Thyroid gland (tissue), 4 donors: ENCODE results near the gene GCNT2. TPM values are rescaled to one million over a fixed set of nuclear protein-coding genes. Genes with fewer than 3 reads are reported as not detected.
"Not testable (repeated sequence)": the region's sequence is repeated elsewhere in the genome, so short reads cannot be mapped to it uniquely, and the experiment has no call there.

Experiments
- DNase-seq, 2 donors: peaks; one replicate each; pipeline ENCODE4 v3.0.0-alpha.2; 2019
- H3K27ac ChIP-seq, 3 donors: fragments of 200-600 bp; sonication (generic); 1 replicate in 2 of 3; 2 replicates in 1 of 3; pipeline ENCODE4 v1.5.1; 2016 to 2019; ENCODE audit warnings: mild to moderate bottlenecking in 1 of 3, moderate library complexity in 1 of 3
- H3K27me3 ChIP-seq: fragments of 200-600 bp; sonication (generic); one replicate; pipeline ENCODE4 v1.5.1; 2019
- H3K36me3 ChIP-seq, 2 donors: fragments of 200-600 bp; sonication (generic); one replicate each; pipeline ENCODE4 v1.5.1; 2016 to 2019
- H3K4me1 ChIP-seq, 2 donors: fragments of 200-600 bp; sonication (generic); one replicate each; pipeline ENCODE4 v1.5.1; 2017 to 2019
- H3K4me3 ChIP-seq, 3 donors: fragments of 200-600 bp; sonication (generic); replicated peaks in 1 of 3; 1 replicate in 2 of 3; 2 replicates in 1 of 3; pipeline ENCODE4 v1.5.1; 2016; ENCODE audit warnings: mild to moderate bottlenecking in 1 of 3
- H3K9me3 ChIP-seq: fragments of 200-600 bp; sonication (generic); one replicate; pipeline ENCODE4 v1.5.1; 2017
- POLR2A ChIP-seq, 2 donors: fragments of 450-650 bp; IDR thresholded peaks; one replicate each; pipeline ENCODE4 v1.6.1; 2017; ENCODE audit warnings: antibody characterized with exemption in 2 of 2, mild to moderate bottlenecking in 2 of 2, moderate library complexity in 1 of 2
- WGBS, 2 donors: methylation state at CpG; one replicate each; pipeline ENCODE4 v1.1.5; 2017; 5-methylcytosine and 5-hydroxymethylcytosine counted together
- intact Hi-C: fragments of 100-400 bp; cut with DNase I; formaldehyde crosslinking; loops from one replicate; pipeline ENCODE4 v1.15.1; 2023
- total RNA-seq, 4 donors: library from RNA; depleted of rRNA; stranded (reverse); fragments of >200 nt; gene quantifications; one replicate each; pipeline ENCODE4 v1.2.3, GENCODE V29; 2016
- TF ChIP-seq, protein P1 (sequence below), 6 experiments: fragments of 200-600 bp in 3 of 6; fragments of 450-650 bp in 3 of 6; sonication (generic) in 3 of 6; IDR thresholded peaks; one replicate each; pipeline ENCODE4 v1.5.1; 2016 to 2019; ENCODE audit warnings: antibody characterized with exemption in 6 of 6, mild to moderate bottlenecking in 2 of 6, inconsistent platforms in 1 of 6, moderate library complexity in 1 of 6

GCNT2 gene
- total RNA-seq, 4 donors from 2014 or later = 4.0 to 9.8 (median 8.0) TPM

DNA sequence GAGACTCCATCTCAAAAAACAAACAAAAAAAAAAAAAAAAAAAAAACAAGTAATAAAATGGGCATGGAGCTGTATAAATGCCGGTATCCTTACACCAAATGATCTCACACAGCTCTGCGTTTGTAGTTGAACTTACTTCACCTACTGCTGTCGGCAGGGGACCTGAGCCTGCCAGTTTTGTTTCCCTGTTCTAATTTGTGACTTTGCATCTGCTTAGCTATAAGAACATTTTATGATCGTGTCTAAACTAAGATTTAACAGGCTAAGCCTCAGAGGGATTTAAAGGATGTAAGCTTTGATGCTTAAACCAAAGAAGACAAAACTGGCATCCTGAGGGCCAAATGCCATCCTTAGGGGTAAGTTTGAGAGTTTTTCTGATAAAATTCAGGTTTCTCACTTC is 58.7 kb downstream of the GCNT2 start:
- DNase-seq = no peak
- H3K9me3 ChIP-seq = no peaks in the 10 kb centered on the region
- TF ChIP-seq, protein P1, sequence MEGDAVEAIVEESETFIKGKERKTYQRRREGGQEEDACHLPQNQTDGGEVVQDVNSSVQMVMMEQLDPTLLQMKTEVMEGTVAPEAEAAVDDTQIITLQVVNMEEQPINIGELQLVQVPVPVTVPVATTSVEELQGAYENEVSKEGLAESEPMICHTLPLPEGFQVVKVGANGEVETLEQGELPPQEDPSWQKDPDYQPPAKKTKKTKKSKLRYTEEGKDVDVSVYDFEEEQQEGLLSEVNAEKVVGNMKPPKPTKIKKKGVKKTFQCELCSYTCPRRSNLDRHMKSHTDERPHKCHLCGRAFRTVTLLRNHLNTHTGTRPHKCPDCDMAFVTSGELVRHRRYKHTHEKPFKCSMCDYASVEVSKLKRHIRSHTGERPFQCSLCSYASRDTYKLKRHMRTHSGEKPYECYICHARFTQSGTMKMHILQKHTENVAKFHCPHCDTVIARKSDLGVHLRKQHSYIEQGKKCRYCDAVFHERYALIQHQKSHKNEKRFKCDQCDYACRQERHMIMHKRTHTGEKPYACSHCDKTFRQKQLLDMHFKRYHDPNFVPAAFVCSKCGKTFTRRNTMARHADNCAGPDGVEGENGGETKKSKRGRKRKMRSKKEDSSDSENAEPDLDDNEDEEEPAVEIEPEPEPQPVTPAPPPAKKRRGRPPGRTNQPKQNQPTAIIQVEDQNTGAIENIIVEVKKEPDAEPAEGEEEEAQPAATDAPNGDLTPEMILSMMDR (IDR thresholded peaks at IDR 0.05) = no peak
- no peak for TF ChIP-seq POLR2A (IDR thresholded peaks at IDR 0.05)
- H3K4me1 ChIP-seq = peaks cover 13 to 15% of the 10 kb centered on the region in 2 donors
- H3K4me3 ChIP-seq = no peak overlapping the region
- intact Hi-C loops = no loop called here
- no peak overlapping the region for H3K27ac ChIP-seq
- 81 to 87% methylated on average over 4 of the region's 4 CpGs for WGBS, 2 donors
- H3K36me3 ChIP-seq = no peaks in the 10 kb centered on the region
- no peaks in the 10 kb centered on the region for H3K27me3 ChIP-seq

DNA sequence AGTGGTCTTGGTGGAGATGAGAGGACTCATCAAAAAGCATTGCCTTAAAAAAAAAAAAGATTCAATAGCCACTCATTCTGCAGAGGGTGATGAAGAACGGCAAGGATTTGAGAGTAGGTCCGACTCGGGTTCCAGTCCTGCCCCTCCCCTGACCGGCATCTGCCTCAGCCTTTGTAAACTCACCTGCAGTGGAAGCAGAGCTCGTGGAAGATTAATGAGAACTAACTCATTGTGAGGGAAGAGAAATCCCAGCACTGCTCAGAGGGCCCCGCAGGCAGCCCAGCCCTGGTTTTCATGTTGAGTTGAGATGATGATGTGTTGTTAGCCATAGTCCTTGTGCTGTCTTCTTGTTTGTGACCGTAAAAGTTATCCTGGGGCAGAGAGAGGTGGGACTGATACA is 59.4 kb downstream of the GCNT2 start:
- intact Hi-C loops = no loop called here
- Histone ChIP-seq H3K27ac (no peak overlapping the region), H3K4me3 (no peak overlapping the region), H3K9me3 (no peaks in the 10 kb centered on the region), H3K4me1 (peaks cover 13 to 15% of the 10 kb centered on the region in 2 donors), H3K36me3 (no peaks in the 10 kb centered on the region), H3K27me3 (no peaks in the 10 kb centered on the region)
- no peak for TF ChIP-seq POLR2A (IDR thresholded peaks at IDR 0.05)
- TF ChIP-seq, protein P1 (IDR thresholded peaks at IDR 0.05) = no peak
- no peak for DNase-seq
- WGBS, 2 donors = 60% methylated on average over 7 of the region's 7 CpGs

DNA sequence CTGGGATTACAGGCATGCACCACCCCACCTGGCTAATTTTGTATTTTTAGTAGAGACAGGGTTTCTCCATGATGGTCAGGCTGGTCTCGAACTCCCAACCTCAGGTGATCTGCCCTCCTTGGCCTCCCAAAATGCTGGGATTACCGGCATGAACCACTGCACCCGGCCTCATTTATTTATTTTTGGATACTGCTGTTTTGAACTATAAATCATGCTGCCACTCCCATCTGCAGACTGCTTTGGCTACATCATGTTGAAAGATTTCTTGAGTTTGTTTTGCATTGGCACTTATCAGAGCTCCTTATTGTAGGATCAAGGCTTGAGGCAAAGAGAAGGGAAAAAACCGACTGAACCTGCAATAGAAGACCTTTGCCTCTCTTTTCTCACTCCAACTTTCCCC is 60.3 kb downstream of the GCNT2 start:
- intact Hi-C loops = not testable (repeated sequence)
- WGBS, 2 donors = 57 to 61% methylated on average over 4 of the region's 4 CpGs

DNA sequence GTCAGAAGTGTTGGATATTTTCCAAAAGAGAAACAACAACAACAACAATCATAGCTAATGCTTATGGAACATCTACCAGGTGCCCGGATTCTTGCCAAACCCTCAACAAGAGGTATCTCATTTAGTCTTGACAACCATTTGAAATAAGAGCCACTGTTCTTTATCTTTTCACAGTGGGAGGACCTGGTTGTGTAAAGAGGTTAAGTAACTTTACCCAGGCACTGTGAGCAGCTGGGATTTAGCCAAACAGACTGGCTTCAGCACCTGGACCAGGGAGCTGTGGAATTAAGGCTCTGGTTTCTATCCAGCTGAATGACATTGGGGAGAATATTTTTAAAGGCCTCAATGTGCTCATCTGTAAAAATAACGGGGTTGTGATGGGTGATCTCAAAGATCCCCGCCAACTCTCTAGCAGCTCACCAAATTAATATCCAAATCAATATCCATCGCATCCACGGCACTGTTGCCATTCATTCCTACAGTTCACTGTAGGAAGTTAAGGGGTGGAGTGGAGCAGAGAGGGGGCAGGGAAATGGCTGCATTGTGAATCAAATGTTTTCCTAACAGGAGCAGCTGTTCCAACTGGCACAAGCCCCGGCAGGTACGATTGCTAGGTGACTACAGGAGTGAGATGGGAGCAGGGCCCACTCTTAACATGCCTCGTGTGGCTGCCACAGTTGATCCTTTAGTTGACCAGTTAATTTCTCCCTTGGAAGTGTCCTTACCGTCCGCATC is 61.8 kb downstream of the GCNT2 start:
- Histone ChIP-seq H3K4me1 (peaks cover 19 to 20% of the 10 kb centered on the region in 2 donors), H3K36me3 (no peaks in the 10 kb centered on the region), H3K9me3 (no peaks in the 10 kb centered on the region), H3K27ac (no peak overlapping the region), H3K27me3 (no peaks in the 10 kb centered on the region), H3K4me3 (no peak overlapping the region)
- TF ChIP-seq, protein P1 (IDR thresholded peaks at IDR 0.05) = no peak
- no peak for TF ChIP-seq POLR2A (IDR thresholded peaks at IDR 0.05)
- DNase-seq = peak; percentile 78 to 86
- 24 to 37% methylated on average over 10 of the region's 10 CpGs for WGBS, 2 donors
- intact Hi-C loops = no loop called here

More for the DNA sequence above, 60.3 kb downstream of the GCNT2 start:
- H3K27me3 ChIP-seq, H3K9me3 ChIP-seq, H3K36me3 ChIP-seq, DNase-seq, H3K4me3 ChIP-seq, H3K27ac ChIP-seq: not testable (repeated sequence)
- peaks cover 13 to 15% of the 10 kb centered on the region in 2 donors for H3K4me1 ChIP-seq

DNA sequence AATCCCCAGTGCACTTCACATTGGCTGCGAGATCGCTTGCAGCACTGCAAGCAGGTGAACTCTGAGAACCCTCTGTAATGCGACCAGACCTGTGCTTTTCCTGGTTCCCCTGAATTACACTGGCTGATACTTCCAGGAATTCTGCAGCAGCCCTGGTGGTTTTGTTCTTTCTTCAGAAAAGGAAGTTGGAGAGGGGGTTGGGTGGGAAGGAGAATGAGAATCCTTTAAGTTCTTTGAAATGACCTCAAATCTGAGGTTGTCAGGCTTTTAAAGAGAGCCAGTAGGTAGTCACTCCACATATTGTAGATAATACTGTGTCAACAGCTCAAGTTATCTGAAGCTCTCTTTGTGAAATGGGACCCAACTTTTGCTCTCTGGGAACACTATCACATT is 62.4 kb downstream of the GCNT2 start:
- H3K27ac ChIP-seq = no peak overlapping the region
- H3K27me3 ChIP-seq = no peaks in the 10 kb centered on the region
- H3K36me3 ChIP-seq = no peaks in the 10 kb centered on the region
- DNase-seq = no peak
- H3K4me3 ChIP-seq = no peak overlapping the region
- intact Hi-C loops = no loop called here
- peaks cover 21 to 25% of the 10 kb centered on the region in 2 donors for H3K4me1 ChIP-seq
- WGBS, 2 donors = 26 to 29% methylated on average over 3 of the region's 3 CpGs
- H3K9me3 ChIP-seq = no peaks in the 10 kb centered on the region
- TF ChIP-seq, protein P1 (IDR thresholded peaks at IDR 0.05) = no peak
- TF ChIP-seq POLR2A (IDR thresholded peaks at IDR 0.05) = no peak
